ENCODE results near the gene CUEDC2.
A peak's percentile ranks its signal among the peaks of the same experiment; 100 is the strongest.

CUEDC2 gene

DNA sequence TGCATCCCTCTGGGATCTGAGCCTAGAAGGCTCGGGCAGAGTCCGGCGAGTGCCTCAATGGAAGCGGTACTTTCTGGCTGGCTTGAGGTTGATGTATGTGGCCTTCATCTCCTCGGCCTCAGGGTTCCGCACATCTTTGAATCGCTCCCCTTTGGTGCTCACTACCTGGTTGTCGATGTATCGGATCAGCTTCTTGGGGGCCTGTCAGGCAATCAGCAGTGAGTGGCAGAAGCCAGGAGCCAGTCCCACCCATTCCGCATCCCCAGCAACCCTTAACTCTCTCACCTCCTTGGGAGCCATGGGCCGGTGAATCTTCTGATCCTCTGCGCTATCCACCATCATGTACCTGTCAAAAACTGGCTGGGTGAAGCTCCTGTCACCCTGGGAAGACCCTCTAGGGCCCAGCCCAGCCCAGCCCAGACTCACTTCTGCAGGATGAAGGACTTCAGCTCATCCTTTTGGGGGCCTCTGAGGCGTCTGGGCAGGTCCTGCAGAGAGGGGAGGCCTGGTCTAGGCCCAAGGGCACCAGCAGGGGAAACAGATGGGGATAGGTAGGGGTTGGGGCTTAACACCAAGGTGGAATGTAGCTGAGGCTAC, 8.9 kb downstream of the CUEDC2 start:
- no peak for DNase-seq

DNA sequence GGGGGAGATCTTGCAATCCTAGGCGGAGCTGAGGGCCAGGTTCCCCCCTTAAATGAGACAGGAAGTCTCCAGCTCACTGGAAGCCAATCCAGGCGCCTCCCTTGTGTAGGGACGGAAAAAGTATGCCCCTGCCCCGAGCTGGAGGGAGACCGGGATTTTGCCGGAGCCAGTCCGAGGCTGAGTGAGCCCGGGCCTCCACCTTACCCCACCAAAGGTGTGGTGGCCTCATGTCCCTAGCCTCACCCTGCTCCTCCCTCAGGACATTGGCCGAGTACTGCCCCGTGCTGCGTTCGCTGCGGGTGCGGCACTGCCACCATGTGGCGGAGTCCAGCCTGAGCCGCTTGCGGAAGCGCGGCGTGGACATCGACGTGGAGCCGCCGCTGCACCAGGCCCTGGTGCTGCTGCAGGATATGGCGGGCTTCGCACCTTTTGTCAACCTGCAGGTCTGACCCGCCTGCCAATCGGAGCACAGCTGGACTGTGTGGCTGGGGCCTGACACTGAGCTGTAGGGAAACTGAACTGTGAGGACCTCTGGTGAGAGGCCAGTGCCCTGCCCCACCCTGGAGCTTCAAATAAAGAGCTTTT, 9.7 kb downstream of the CUEDC2 start:
- peak; percentile 74 for DNase-seq

DNA sequence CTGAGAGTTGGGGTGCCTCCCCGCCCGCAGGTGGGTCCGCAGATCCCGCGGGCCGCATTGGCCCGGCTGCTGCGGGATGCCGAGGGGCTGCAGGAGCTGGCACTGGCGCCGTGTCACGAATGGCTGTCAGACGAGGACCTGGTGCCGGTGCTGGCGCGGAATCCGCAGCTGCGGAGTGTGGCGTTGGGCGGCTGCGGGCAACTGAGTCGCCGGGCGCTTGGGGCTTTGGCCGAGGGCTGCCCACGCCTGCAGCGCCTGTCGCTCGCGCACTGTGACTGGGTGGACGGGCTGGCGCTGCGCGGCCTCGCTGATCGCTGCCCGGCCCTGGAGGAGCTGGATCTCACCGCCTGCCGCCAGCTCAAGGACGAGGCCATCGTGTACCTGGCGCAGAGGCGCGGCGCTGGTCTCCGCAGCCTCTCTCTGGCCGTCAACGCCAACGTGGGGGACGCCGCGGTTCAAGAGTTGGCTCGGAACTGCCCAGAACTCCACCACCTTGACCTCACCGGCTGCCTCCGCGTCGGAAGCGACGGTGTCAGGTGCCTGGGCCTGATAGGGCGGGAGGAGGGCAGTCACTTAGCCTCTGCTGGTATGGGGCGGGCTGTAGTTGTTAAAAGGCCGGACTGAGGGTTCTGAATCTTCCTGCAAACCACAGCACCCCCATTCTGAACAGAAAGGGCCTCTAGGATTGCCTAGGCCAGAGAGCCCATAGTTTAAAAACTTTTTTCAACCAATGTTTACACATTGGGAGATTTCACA, 10.4 kb downstream of the CUEDC2 start:
- DNase-seq, result peak; percentile 37

DNA sequence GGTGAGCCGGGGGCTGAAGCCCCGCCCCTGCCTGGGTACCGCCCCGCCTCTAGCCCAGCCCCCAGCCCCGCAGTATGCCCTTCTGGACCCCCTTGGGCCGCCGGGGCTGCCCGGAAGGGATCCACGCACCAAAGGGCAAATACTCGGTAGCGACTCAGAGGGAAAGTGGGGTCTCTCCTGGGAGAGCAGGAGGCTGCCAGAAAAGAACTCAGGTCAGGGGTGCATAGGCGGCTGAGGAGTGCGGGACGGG, 10.9 kb downstream of the CUEDC2 start:
- DNase-seq, result no peak

DNA sequence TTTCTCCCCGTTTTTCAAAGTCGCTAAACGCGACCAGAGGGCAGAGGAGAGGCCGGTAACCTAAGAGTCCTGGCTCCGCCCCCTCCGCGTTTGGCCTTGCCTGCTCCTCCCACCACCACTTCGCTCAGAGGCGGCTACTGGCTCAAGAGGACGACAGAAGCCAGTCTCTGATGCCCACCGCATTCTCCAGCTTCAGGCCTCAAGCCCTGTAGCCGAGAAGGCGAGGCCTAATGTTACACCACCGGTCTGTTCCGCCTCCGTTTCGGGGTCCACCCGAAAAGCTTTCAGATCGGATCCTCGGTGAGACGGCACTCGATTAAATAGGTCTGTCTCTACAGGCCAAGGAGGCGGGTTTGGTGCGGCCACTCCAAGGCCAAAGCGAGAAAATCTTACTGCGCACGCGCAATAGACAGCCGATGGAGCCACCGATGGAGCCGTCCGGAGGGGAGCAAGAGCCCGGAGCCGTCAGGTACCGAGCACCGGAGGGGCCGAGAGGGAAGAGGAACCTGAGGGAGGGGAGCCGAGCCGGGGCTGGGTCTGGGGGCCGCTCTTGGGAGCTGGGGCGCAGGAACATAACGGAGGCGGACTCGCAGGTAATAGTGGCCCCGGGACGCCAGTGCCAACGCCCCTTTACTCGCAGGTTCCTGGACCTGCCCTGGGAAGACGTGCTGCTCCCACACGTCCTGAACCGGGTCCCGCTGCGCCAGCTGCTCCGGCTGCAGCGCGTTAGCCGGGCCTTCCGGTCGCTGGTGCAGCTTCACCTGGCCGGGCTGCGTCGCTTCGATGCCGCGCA, 11.5 kb downstream of the CUEDC2 start, which contains the start of gene FBXL15:
FBXL15 (plus strand) TSS at position 123 of the 793 bp plus-strand sequence; CDS start at position 417, 294 bp downstream.
- DNase-seq, result peak; percentile 98

DNA sequence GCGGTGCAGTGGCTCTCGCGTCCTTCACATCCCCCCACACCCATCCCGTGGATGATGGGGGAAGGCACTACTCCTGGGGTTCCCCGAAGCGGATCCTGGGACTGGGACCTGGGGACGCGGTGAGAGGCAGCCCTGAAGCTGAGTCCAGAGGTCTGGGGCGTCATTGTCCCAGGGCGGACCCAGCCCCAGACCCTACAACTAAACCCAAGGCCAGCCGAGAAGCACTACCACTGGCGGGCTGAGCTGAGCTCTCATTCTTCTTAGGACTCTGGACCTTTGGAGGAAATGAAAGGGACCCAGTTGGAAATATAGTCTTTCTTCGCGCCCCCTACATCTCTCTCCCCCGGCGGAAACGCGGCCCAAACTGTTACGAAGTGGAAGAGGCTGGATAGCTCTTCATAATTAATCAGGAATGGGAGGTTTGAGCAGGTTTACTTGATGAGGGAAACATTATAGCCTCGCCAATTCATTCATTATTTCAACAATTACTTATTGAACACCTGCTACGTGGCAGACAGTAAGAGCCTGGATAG, 12.1 kb downstream of the CUEDC2 start:
- DNase-seq, result no peak

DNA sequence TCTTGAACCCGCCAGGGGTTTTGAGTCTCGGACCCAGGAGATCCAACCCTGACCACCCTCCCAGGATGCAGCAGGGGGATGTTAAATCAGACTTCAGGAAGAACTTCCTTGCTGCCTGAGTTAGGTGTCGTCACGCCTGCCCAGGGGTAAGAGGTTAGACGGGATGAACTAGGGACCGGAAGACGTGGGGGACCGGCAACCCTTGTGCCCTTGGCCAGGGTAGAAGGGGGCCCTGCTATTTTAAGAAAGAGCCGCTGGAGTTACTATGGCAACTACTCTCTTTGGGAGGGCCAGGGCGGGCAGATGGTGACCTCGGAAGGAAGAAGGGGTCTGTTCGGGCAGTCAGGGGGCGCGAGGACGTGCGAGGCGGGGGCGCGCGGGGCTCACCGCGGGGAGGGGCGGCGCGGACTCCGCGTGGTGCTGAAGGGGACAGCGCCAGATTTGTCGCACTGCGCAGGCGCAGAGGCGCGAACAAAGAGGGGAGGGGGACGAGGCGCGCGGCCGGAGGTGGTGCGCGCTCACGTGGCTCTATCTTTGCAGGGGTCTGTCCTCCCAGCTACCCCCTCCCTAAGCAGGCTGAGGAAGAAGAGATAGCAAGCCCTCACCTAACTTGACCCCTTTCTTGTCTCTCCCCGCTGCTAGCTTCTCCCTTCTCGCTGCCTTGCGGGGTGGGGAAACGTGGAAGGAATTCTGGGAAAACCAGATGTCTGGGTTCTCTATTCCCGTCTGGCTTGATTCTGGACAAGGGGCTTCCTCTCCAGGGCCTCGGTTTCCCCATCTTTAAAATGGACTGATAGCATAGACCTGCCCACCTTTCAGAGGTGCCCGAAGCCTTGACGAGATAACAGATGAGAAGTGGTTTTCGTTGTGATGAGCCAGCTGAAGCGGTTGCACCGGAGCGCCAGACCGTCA, 12.8 kb downstream of the CUEDC2 start:
- DNase-seq, result peak; percentile 90

GRCh38 chr10:102418622-102419268, 13.6 kb downstream of the CUEDC2 start, which contains the start of gene PSD:
PSD (minus strand) TSS chr10:102418785; CDS start chr10:102417038, 1,747 bp downstream.
- peak; percentile 96 for DNase-seq

- DNase-seq, result no peak
Measured at GRCh38 chr10:102416695-102417094, 15.7 kb downstream of the CUEDC2 start.

DNA sequence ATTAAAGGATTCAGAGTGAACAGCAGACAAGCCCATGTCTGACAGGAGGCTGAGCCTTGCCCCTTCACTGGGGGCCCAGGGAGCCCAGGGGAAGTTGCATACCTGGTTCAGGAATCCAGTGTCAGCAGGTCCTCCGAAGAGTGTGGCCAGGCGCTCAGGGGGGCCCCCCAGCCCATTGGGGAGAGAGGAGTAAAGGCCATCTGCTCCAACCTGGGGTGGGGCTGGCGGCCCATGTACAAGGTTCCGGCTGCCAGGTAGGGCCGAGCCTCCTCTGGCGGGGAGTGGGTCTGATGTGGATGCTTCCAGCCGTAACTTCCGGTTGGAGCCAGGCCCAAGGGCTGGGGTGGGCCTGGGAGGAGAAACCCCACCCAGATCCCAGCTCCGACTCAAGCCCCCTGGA, 16.1 kb downstream of the CUEDC2 start:
- peak; percentile 61 for DNase-seq

- DNase-seq, result no peak
Measured at GRCh38 chr10:102414749-102415148, 17.6 kb downstream of the CUEDC2 start.

DNA sequence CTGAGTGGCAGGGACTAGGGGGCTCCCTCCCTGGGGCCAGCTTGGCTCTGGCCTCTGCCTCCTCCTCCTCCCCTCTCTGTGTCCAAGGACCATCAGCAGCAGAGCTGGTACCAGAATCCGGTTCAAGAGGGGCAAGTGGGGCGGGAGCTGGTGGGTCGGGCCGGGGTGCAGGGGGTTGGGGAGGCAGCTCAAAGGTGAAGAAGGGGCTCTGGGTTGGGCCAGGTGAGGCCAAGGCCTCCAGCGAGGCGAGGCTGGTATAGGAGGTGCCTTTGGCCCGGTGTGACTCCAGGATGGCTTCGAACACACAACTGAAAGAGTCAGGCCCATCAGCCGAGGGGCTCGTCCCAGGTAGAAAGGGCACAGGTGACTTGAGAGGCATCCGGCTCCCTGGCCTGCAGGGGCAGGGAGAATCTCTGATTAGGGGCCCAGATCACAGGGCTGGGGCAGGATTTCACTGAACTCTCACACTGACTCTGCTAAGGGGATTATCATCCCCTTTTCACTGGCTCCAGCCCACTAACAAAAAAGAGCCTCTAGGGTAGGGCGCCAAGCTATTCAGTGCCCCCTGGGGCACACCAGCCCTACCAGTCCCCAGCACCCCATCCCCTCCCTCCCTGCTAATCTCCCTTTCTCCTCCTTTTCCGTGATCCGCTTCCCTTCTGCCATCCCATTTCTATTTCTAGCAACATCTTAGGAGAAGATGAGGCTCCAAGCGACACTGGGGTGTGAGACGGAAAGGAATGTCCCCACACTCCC, 18.4 kb downstream of the CUEDC2 start:
- DNase-seq, result peak; percentile 69

DNA sequence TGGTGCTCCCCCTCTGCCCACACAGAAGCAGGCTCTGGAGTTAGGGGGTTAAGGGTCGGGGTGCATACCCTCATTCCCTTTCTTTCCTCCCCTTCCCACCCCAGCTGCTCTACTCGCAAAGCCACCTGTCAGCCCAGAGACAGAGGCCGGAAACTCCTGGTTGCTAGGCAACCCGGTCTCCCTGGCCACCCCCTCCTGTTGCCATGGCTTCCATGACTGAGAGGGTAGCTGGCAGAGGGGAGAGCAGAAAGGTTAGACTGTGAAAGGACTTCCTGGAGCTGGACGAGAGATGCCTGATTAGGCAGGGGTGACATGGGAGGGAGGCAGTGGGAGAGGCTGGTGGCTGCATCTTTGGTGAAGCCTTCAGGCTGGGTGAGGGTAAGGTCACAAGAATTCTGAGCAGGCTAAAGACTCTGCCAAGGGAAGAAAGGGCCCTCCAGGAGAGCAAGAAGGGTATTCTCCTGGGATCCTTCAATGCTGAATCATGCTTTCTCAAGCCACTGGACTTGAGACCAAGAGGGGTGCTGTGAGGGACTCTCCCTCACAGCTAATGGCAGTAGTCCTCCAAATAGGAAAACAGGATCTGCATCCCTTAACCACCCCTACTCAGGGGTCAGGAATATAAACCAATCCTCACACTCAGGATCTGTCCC, 19.2 kb downstream of the CUEDC2 start:
- peak; percentile 79 for DNase-seq

GRCh38 chr10:102412293-102412692, 20.1 kb downstream of the CUEDC2 start:
- no peak for DNase-seq

- peak; percentile 21 for DNase-seq
Measured at GRCh38 chr10:102411341-102412255, 20.8 kb downstream of the CUEDC2 start.

DNA sequence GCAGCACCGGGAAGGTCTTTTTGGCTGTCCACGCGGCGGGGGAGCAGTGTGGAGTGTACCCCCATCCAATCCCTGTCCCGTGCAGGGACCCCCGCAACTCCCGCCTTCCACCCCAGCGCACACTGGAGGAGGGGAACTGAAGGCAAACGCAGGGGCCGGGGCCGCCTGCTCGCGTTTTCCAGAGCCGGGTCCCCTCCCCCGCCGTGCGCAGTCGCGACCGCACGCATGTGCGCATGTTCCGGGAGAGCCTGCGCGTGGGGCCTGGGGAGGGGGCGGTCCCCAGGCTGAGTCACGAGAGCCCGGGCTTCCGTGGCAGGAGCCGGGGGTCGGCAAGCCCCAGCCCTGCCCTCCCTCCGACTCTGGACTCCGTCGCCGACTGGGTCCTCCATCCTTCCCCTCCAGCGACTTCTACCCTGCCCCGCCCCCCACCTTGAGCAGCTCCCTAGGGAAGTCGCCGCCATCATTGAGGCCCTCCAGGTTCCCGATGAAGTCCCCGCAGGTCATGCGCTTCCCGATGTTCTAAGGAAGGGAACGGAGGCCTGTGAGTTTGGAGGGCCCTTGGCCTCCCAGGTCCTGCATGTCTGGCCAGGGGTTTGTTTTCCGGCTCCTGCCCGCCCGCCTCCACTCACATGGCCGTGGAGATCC, 21.8 kb downstream of the CUEDC2 start:
- DNase-seq, result no peak

- DNase-seq, result no peak
Measured at GRCh38 chr10:102409604-102410428, 22.6 kb downstream of the CUEDC2 start.

Measured in NCI-H82 (cell line).